ENCODE results near the gene CFAP46. TPM values are rescaled to one million over a fixed set of nuclear protein-coding genes. Genes with fewer than 3 reads are reported as not detected.
"Not testable (repeated sequence)": the region's sequence is repeated elsewhere in the genome, so short reads cannot be mapped to it uniquely, and the experiment has no call there.

Gene CFAP46
- total RNA-seq, 1 donor from 2014 or later: 10.9 TPM

DNA sequence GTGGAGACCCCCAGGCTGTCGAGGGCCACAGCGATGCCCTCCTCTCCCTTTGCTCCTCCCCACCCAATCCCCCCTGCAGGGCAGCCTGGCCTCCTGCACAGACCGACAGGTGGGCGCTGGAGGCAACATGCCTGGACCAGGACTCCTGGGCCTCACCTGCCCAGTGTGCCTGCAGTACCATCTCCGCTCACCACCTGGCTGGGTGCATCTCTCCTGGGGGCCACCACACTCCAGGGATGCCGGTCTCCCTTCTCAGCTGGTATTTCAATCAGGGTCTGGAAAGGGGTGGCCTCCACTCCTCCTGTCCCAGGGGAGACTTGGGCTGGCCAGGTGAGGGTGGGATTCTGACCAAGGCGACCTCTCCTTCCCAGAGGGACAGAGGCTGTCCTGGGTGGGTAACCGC, 17.2 kb upstream of the CFAP46 start:
- Mint-ChIP-seq H3K9me3 (no peaks in the 10 kb centered on the region), H3K27me3 (peaks cover 9% of the 10 kb centered on the region), H3K4me3 (no peak overlapping the region), H3K4me1 (ENCODE audit: unreplicated experiment) (peaks cover 12% of the 10 kb centered on the region), H3K27ac (no peak overlapping the region), H3K36me3 (no peaks in the 10 kb centered on the region)
- TF ChIP-seq, protein P1, sequence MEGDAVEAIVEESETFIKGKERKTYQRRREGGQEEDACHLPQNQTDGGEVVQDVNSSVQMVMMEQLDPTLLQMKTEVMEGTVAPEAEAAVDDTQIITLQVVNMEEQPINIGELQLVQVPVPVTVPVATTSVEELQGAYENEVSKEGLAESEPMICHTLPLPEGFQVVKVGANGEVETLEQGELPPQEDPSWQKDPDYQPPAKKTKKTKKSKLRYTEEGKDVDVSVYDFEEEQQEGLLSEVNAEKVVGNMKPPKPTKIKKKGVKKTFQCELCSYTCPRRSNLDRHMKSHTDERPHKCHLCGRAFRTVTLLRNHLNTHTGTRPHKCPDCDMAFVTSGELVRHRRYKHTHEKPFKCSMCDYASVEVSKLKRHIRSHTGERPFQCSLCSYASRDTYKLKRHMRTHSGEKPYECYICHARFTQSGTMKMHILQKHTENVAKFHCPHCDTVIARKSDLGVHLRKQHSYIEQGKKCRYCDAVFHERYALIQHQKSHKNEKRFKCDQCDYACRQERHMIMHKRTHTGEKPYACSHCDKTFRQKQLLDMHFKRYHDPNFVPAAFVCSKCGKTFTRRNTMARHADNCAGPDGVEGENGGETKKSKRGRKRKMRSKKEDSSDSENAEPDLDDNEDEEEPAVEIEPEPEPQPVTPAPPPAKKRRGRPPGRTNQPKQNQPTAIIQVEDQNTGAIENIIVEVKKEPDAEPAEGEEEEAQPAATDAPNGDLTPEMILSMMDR (conservative IDR thresholded peaks at IDR 0.05): no peak
- DNase-seq (ENCODE audit: extremely low spot score, unreplicated experiment): no peak

DNA sequence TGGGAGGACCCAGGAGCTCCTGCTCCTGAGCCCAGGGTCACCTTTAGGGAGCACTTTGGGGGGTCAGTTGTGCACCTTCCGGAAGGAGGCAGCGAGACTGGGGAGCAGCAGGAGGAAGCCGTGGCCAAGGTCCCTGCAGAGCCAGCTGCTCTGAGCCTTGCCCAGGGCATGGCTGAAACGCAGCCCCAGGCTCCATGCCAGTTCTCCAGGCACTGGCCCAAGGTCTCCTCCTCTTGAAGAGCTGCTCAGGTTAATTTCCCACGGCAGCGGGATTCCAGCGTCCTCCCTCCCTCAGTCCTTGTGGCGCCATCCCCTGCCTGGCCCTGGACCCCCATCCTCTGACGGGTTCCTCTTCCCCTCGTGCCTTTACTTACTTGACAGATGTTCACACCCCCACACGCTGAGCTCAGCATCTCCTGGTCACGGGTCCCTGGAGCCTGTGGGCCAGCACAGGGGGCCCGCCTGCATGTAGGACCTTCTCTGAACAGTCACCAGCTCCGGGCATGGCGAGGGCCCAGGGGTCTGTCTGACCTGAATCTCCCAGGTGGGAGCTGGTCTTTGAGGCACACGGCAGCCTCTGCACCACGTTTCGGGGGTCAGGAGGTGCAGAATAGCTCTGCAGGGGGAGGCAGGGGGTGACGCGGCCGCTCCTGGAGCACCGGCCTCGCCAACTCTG, 16.7 kb upstream of the CFAP46 start:
- Mint-ChIP-seq H3K4me3 (no peak overlapping the region), H3K36me3 (no peaks in the 10 kb centered on the region), H3K27me3 (peaks cover 15% of the 10 kb centered on the region), H3K4me1 (ENCODE audit: unreplicated experiment) (peaks cover 12% of the 10 kb centered on the region), H3K9me3 (no peaks in the 10 kb centered on the region), H3K27ac (no peak overlapping the region)
- TF ChIP-seq, protein P1 (conservative IDR thresholded peaks at IDR 0.05): no peak
- DNase-seq (ENCODE audit: extremely low spot score, unreplicated experiment): no peak

DNA sequence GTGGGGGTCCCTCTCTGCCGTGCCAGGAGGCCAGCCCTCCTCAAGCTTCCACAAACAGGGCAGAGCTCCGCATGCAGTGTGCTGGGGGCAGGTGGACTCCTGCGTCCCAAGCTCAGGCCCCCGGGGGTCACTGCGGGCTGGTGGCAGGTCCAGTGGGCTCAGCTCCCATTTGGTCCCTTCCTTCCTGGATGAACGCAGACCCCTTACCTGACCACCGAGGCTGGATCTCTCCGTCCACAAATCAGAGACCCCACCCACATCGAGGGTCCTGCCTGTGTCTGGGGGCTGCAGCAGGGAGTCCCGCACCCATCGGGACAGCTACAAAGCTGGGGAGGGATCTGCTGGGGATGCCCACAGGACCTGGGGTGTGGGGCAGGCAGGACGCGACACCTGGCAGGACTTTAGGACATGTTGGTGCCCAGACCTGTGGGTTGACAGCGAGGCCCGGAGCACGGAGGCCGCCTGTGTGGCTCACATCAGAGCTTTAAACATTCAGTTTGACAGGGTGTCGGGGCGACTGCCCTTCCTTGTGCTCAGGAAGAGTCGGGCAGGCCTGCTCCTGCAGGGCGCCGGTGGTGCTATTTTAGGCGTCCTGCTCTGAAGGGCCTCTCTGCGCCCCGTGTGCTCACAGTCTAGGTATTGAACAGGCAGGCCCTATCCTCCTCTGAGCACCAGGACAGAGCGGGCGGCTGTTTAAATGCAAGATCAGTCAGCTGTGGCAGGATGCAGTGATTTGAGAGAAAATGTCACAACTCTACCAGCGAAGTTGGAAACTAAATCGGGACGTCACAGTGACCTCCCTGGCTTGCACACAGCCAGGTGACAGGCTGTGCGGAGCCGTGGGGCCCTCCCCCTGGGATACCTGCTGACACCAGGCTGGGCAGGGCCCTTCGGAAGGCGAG, 15.9 kb upstream of the CFAP46 start:
- peaks cover 12% of the 10 kb centered on the region for H3K4me1 Mint-ChIP-seq (ENCODE audit: unreplicated experiment)
- H3K27ac Mint-ChIP-seq: no peak overlapping the region

DNA sequence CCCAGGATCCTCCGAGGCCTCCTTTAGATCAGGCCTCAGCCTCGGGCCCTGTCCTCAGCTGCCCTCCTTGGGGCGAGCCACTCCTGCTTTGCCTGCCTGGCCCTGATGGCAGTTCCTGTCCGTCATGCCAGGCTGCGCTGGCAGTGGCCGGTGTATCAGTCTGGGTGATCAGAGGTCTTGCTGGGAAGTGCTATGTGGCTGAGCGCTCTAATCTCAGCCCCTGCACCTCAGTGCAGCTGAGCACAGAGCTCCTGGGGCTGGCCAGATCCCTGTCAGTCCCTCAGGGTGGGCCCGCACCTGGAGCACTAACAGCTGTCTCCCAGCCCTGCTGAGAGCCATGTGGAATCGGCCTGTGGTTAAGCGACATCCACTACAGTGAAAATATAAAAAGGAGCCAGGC, 14.8 kb upstream of the CFAP46 start:
- Mint-ChIP-seq H3K4me3 (no peak overlapping the region), H3K36me3 (no peaks in the 10 kb centered on the region)

More for the DNA sequence above, 15.9 kb upstream of the CFAP46 start:
- DNase-seq (ENCODE audit: extremely low spot score, unreplicated experiment): no peak
- TF ChIP-seq, protein P1 (conservative IDR thresholded peaks at IDR 0.05): no peak
- Mint-ChIP-seq H3K4me3 (no peak overlapping the region), H3K9me3 (no peaks in the 10 kb centered on the region), H3K27me3 (peaks cover 17% of the 10 kb centered on the region), H3K36me3 (no peaks in the 10 kb centered on the region)

DNA sequence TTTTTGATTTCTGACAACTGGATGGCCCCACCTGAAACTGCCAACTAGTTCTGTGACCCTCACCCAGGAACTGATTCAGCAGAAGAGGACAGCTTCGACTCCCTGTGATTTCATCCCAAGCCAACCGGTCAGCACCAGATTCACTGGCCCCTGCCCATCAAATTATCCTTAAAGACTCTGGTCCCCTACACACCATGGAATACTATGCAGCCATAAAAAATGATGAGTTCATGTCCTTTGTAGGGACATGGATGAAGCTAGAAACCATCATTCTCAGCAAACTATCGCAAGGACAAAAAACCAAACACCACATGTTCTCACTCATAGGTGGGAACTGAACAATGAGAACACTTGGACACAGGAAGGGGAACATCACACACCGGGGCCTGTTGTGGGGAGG, 13.9 kb upstream of the CFAP46 start:
- not testable (repeated sequence) for H3K4me1 Mint-ChIP-seq (ENCODE audit: unreplicated experiment); DNase-seq (ENCODE audit: extremely low spot score, unreplicated experiment); H3K4me3 Mint-ChIP-seq; H3K27ac Mint-ChIP-seq; H3K9me3 Mint-ChIP-seq; H3K36me3 Mint-ChIP-seq
- peaks cover 25% of the 10 kb centered on the region for H3K27me3 Mint-ChIP-seq

More for the DNA sequence above, 14.8 kb upstream of the CFAP46 start:
- H3K27ac Mint-ChIP-seq: no peak overlapping the region
- no peak for DNase-seq (ENCODE audit: extremely low spot score, unreplicated experiment)
- H3K9me3 Mint-ChIP-seq: no peaks in the 10 kb centered on the region
- H3K27me3 Mint-ChIP-seq: peaks cover 20% of the 10 kb centered on the region
- H3K4me1 Mint-ChIP-seq (ENCODE audit: unreplicated experiment): peaks cover 4% of the 10 kb centered on the region
- TF ChIP-seq, protein P1 (conservative IDR thresholded peaks at IDR 0.05): no peak

DNA sequence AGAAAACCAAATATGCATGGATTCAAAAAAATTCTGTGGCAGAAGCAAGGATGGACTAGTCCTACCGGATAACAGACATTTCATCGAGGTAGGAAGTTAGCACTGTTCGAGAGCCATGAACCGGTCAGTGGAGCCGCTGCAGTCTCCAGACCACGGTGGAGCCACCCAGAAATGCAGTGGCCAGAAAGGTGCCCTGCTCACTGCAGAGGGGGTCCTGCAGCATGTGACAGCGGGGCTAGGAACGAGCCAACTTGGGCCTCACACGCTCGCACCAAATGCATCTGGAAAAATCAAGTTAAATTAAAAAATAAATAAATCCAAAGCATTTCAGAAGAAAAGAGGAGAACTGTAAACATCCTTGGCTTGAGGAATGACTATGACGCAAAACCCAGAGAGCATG, 13.1 kb upstream of the CFAP46 start:
- Mint-ChIP-seq H3K4me3 (no peak overlapping the region), H3K9me3 (no peaks in the 10 kb centered on the region), H3K36me3 (no peaks in the 10 kb centered on the region), H3K4me1 (ENCODE audit: unreplicated experiment) (no peaks in the 10 kb centered on the region), H3K27ac (no peak overlapping the region), H3K27me3 (peaks cover 31% of the 10 kb centered on the region)
- DNase-seq (ENCODE audit: extremely low spot score, unreplicated experiment): no peak
- TF ChIP-seq, protein P1 (conservative IDR thresholded peaks at IDR 0.05): no peak

Data from type B pancreatic cell (in vitro differentiated cells).